Stimulated activated CD8-positive, alpha-beta memory T cell treated with anti-CD3 and anti-CD28 coated beads, Interleukin-12 subunit alpha, Interleukin-12 subunit beta, amount 100 ng/mL, for 4 hours (primary cell): ENCODE results near the gene RAB31.
"Not testable (repeated sequence)": the region's sequence is repeated elsewhere in the genome, so short reads cannot be mapped to it uniquely, and the experiment has no call there.

Source experiments
- DNase-seq: peaks from one replicate; pipeline ENCODE4 v3.0.0-alpha.2; 2020; ENCODE audit warnings: low read depth

The RAB31 gene

DNA sequence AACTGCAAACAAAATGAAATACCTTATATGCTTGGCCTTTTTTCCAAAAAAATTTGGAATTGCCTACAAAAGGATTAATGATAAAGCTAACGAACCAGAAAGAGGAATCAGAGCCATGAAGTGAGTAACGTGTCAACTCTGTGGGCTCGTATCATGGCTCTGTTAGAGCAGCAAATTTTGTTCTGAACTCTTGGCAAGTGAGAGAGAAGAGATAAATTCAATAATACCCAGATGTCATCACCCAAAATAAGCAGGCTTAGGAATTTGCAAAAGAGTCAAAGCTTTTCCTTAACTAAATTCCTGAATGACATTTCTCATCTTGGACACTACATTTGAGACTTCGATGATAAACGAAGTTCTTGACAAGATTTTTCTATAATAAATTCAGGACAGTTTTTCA is 182.1 kb downstream of the RAB31 start:
- no peak for DNase-seq

- no peak for DNase-seq
These were observed 182.9 kb downstream of the RAB31 start for GRCh38 chr18:9890957-9891356.

DNA sequence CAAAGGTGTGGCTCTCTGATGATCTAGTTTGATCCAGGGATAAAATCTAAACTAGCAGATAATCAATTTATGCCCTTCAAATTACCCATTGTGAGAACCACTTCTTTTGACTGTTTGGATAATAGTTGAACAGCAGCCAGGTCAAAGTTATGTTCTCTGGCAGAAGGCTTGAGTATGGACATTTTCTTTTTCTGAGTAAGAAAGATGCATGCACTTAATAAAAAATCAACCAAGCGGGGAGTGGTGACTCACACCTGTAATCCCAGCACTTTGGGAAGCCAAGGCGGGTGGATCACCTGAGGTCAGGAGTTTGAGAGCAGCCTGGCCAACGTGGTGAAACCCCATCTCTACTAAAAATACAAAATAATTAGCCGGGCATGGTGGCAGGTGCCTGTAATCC is 183.4 kb downstream of the RAB31 start:
- DNase-seq = not testable (repeated sequence)

DNA sequence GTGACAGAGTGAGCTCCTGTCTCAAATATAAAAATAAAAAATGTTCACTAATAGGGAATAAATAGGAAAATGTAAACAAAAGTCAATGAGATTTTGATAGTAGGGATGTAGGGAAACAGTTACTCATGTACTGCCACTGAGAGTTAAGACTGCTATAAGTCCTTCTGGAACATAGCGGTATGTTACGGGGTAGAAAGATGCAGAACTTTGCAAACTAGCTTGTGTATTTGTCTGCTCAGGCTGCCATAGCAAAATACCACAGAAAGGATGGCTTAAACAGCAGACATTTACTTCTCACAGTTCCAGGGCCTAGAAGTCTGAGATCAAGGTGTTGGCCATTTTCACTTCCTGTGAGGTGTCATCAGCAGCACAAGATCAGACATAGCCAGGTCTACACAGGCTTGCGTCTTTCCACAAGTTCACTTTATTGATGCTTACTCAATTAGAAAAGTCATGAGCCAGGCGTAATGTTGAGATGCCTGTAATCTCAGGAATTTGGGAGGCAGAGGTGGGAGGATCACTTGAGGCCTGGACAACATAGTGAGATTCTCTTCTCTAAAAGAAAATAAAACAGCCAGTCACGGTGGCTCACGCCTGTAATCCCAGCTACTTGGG is 186.5 kb downstream of the RAB31 start:
- no peak for DNase-seq

- DNase-seq = no peak
These were observed 189.0 kb downstream of the RAB31 start for GRCh38 chr18:9897129-9897528.

- DNase-seq = not testable (repeated sequence)
These were observed 189.7 kb downstream of the RAB31 start for GRCh38 chr18:9897787-9898291.

DNA sequence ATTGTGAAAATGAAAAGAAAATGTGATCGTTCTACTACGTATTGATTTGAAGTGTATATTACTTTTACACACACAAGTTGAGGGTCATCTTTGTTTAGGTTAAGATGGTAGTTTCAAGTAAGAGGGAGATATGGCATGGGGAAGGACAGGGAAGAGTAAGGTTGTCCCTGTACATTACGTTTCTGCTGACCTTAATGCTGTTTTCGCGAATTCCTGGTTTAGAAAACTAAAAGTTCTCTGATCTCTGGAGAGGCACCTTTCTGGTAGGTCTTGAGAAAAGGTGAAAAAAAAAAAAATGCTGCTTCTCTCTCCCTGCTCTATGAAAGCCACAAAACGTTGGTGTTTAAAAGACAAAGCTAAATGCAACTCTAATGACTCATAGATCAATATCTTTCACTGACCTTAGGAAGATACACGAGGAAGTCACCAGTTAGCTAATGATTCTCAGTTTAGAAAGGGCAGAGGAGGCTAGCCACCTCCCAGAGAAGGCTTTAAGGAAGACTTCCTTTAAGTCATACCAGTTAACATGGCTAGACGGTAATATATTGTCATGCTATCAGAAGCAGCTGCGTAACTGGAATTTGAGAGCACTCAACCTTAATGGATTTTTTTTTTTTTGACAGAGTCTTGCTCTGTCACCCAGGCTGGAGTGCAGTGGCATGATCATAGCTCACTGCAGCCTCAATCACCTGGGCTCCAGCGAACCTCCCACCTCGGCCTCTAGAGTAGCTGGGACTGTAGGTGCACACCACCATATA is 190.9 kb downstream of the RAB31 start:
- no peak for DNase-seq

GRCh38 chr18:9899550-9899930 is 191.4 kb downstream of the RAB31 start:
- DNase-seq = not testable (repeated sequence)

DNA sequence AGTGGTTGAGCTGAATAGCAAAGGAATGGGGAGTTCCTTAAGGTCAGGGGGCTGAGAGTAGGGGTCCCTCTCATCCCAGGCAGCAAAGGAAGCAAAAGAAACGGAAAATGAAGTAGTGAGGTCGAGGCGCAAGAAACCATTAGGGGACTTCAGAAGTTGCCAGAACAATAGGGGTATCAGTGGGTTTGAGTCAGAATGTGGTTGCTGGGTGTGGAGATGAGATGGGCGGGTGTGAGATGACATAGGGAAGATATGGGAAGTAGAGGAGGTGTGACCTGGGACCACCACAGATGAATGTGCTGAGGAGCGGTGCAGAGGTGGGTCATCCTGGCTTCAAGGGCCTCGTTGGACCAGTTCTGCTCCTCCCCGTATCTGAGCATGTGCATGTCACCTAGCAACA is 192.6 kb downstream of the RAB31 start:
- no peak for DNase-seq

- DNase-seq = no peak
These were observed 193.3 kb downstream of the RAB31 start for GRCh38 chr18:9901377-9901776.

DNA sequence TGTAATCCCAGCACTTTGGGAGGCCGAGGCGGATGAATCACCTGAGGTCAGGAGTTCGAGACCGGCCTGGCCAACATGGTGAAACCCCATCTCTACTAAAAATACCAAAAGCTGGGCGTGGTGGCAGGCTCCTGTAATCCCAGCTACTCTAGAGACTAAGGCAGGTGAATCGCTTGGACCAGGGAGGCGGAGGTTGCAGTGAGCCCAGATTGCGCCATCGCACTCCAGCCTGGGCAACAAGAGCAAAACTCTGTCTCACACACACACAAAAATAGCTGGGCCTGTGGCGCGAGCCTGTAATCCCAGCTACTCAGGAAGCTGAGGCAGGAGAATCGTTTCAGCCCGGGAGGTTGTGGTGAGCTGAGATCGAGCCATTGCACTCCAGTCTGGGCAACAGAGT is 194.2 kb downstream of the RAB31 start:
- DNase-seq = not testable (repeated sequence)

DNA sequence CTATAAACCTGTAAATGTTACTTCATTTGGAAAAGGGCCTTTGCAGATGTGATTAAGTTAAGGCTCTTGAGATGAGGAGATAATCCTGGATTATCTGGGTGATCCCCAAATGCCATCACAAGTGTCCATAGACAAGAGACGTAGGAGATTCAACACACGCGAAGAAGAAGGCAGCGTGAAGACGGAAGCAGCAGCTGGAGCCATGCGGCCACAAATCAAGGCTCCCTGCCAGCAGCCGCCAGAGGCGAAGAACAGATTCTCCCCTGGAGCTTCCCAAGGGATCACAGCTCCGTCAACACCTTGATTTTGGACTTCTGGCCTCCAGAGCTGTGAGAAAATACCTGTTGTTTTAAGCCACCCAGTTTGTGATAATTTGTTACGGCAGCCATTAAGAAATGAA is 194.7 kb downstream of the RAB31 start:
- no peak for DNase-seq

DNA sequence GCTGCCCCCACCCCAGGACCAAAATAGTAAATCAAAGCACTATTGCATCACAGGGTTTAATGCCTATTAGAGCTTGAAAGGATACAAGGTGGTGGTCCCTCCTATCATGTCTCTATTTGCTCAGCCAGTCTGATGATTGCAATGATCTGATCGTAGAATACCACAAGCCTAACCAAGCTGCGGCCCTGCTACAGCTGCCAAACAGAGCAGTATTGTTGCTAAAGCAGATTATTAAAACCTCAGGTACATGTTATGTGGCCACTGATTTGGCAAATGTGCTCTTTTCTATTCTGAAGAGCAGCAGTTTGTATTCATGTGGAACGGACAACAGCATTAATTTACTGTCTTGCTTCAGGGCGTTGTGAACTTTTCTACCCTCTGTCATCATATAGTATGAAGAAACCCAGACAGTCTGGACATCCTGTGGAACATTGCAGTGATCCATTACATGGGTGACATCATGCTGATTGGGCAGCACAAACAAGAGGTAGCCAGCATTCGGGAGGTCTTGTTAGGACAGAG is 197.4 kb downstream of the RAB31 start:
- no peak for DNase-seq

DNA sequence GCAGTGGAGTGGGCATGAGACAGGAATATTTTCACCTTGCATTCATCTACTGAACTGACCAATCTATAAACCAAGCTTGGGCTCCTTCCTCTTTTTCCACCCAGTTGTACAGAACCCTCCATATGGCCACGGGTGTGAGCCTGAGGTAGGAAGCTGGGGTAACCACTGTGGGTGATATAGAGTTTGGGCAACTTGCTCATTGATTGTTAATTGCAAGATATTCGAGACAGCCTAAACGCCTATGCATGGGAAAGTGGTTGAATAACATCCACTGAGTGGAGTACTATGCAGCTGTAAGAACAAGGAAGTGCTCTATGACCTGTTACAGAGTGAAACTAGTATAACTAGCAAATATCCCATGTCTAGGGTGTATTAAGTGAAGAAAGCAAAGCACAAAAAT is 198.4 kb downstream of the RAB31 start:
- no peak for DNase-seq

DNA sequence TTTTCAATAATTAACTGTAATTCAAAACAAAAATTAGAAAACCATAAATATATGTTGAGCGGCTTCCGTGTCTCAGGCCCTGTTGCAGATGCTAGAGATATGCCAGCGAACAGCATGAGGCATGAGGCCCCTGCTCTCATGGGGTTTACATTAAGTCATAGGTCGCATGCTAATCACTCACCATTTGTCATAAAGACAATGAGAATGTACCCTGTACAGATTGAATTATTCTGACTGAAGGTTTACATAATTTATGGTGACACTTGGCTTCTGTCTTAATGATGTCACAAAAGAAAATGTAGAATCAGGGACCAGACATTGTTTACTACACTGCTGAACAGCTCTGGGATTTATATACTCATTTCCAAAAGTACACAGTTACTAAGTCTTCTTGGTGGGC is 199.8 kb downstream of the RAB31 start:
- no peak for DNase-seq

- DNase-seq = no peak
These were observed 202.0 kb downstream of the RAB31 start for GRCh38 chr18:9910071-9910470.

- DNase-seq = no peak
These were observed 202.6 kb downstream of the RAB31 start for GRCh38 chr18:9910661-9911060.

DNA sequence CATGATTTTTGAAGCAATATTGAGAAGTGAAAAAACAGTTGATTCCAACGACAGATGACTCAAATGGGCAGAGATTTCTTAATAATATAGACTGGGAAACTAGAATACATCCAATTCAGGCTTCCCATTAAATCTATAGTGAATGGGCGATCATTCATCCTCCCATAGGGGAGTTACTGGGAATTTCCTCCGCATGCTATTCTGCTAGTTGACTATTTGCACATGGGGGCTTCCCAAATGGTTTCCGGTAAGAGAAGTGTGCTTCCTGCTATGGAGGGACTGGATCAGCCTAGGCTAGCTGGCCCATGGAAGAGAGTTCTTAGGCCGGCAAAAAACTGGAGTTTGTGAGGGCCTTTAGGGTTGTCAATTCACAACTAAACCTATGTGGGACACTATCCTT is 203.1 kb downstream of the RAB31 start:
- no peak for DNase-seq
